ENCODE results near the gene NFKBIE.

The NFKBIE gene

GRCh38 chr6:44260451-44261297 lies 4.7 kb downstream of the NFKBIE start:
- Histone ChIP-seq H3K4me3 (replicated peaks; ENCODE audit: low read depth, low read length) (peak overlapping the region; percentile 96), H3K27me3 (replicated peaks; ENCODE audit: control insufficient read depth, insufficient read depth, low read length) (no peaks in the 10 kb centered on the region), H3K36me3 (ENCODE audit: control insufficient read depth, insufficient read depth, low read length) (peaks cover 26% of the 10 kb centered on the region)
- DNase-seq (ENCODE audit: extremely low read depth, insufficient read length): peak; percentile 55
- TF ChIP-seq, protein P1, sequence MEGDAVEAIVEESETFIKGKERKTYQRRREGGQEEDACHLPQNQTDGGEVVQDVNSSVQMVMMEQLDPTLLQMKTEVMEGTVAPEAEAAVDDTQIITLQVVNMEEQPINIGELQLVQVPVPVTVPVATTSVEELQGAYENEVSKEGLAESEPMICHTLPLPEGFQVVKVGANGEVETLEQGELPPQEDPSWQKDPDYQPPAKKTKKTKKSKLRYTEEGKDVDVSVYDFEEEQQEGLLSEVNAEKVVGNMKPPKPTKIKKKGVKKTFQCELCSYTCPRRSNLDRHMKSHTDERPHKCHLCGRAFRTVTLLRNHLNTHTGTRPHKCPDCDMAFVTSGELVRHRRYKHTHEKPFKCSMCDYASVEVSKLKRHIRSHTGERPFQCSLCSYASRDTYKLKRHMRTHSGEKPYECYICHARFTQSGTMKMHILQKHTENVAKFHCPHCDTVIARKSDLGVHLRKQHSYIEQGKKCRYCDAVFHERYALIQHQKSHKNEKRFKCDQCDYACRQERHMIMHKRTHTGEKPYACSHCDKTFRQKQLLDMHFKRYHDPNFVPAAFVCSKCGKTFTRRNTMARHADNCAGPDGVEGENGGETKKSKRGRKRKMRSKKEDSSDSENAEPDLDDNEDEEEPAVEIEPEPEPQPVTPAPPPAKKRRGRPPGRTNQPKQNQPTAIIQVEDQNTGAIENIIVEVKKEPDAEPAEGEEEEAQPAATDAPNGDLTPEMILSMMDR (IDR thresholded peaks at IDR 0.05; ENCODE audit: insufficient read depth, low read length, poor library complexity, severe bottlenecking): no peak

- Histone ChIP-seq H3K27me3 (replicated peaks; ENCODE audit: control insufficient read depth, insufficient read depth, low read length) (no peaks in the 10 kb centered on the region), H3K36me3 (ENCODE audit: control insufficient read depth, insufficient read depth, low read length) (peaks cover 30% of the 10 kb centered on the region), H3K4me3 (replicated peaks; ENCODE audit: low read depth, low read length) (peak overlapping the region; percentile 26)
- TF ChIP-seq, protein P1 (IDR thresholded peaks at IDR 0.05; ENCODE audit: insufficient read depth, low read length, poor library complexity, severe bottlenecking): no peak
- no peak for DNase-seq (ENCODE audit: extremely low read depth, insufficient read length)
Measured at GRCh38 chr6:44260011-44260410, 5.3 kb downstream of the NFKBIE start.

DNA sequence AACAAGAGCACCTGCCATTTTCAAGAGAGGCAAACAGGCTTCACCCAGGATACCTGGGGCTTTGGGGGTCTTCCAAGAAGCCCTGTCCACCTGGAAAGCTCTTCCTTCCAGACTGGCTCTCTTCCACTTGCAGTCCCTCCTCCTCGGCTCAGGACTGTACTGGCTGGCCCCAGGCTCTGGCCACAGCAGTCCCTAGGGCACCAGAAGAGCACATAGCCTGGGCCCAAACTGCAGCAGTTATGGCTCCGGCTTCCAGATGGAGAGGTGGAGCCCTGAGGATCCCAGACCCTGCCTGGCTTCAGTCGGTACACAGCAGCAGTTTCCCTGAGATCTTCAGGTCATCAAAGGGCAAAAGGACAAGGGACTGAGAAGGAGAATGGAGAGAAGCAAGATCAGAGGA lies 6.4 kb downstream of the NFKBIE start:
- H3K4me3 ChIP-seq (replicated peaks; ENCODE audit: low read depth, low read length): peak overlapping the region; percentile 9; the same call in 1 of the 2 replicates
- peaks cover 41% of the 10 kb centered on the region for H3K36me3 ChIP-seq (ENCODE audit: control insufficient read depth, insufficient read depth, low read length)
- no peaks in the 10 kb centered on the region for H3K27me3 ChIP-seq (replicated peaks; ENCODE audit: control insufficient read depth, insufficient read depth, low read length)
- TF ChIP-seq, protein P1 (IDR thresholded peaks at IDR 0.05; ENCODE audit: insufficient read depth, low read length, poor library complexity, severe bottlenecking): no peak
- DNase-seq (ENCODE audit: extremely low read depth, insufficient read length): no peak

DNA sequence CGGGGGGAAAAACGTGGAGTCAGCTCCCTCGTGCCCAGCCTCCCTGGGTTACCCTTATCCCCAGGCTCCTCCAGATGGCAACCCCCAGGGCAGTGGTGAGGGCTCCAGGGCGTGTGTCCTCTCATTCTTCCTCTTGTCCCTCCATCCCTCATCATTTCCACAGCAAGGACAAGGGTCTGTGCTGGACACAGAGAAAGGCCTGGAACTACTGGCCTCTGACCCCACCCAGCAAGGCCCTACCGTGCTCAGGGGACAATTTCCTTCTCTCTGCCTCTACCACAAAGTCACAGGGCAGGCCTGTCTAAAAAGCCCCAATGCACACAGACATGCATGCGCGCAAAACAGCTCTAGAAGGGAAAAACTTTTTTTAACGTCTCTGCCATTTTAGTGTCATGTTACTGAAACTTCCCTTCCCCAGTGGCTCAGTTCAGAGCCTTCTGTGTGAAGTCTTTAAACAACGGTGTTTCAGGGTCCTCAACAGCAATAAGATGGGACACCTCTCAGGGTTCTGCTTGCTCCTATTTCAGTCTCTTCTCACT lies 7.0 kb downstream of the NFKBIE start:
- Histone ChIP-seq H3K27me3 (replicated peaks; ENCODE audit: control insufficient read depth, insufficient read depth, low read length) (no peaks in the 10 kb centered on the region), H3K36me3 (ENCODE audit: control insufficient read depth, insufficient read depth, low read length) (peaks cover 43% of the 10 kb centered on the region), H3K4me3 (replicated peaks; ENCODE audit: low read depth, low read length) (no peak overlapping the region)
- DNase-seq (ENCODE audit: extremely low read depth, insufficient read length): no peak
- TF ChIP-seq, protein P1 (IDR thresholded peaks at IDR 0.05; ENCODE audit: insufficient read depth, low read length, poor library complexity, severe bottlenecking): no peak

GRCh38 chr6:44257753-44258324 lies 7.5 kb downstream of the NFKBIE start:
- Histone ChIP-seq H3K27me3 (replicated peaks; ENCODE audit: control insufficient read depth, insufficient read depth, low read length) (no peaks in the 10 kb centered on the region), H3K36me3 (ENCODE audit: control insufficient read depth, insufficient read depth, low read length) (peaks cover 49% of the 10 kb centered on the region), H3K4me3 (replicated peaks; ENCODE audit: low read depth, low read length) (peak overlapping the region; percentile 46)
- no peak for DNase-seq (ENCODE audit: extremely low read depth, insufficient read length)
- TF ChIP-seq, protein P1 (IDR thresholded peaks at IDR 0.05; ENCODE audit: insufficient read depth, low read length, poor library complexity, severe bottlenecking): peak; percentile 33
